HepG2 (cell line): Measurements from ENCODE around the gene FBXO24. TPM values are rescaled to one million over a fixed set of nuclear protein-coding genes. Genes with fewer than 3 reads are reported as not detected.
A peak's percentile ranks its signal among the peaks of the same experiment; 100 is the strongest.

Experiments
- ATAC-seq: fragments of 200-7000 bp; cut with Tn5 transposase; 3 replicates; pipeline ENCODE4 v1.9.1; 2020; ENCODE audit warnings: mild to moderate bottlenecking, moderate library complexity
- BruUV-seq: library from RNA; stranded (reverse); fragments of 400-500 nt; replicated peaks from 2 replicates; lab custom pipeline; 2021; lab: Mats Ljungman, UMichigan
- CTCF ChIA-PET: fragments of 300-600 bp; formaldehyde crosslinking; extraction: SDS; loops from one replicate; lab custom pipeline; 2021; ENCODE audit warnings: low total read pairs, inconsistent platforms, low intra/inter-chr PET ratio; lab: Yijun Ruan, JAX
- POLR2A ChIA-PET: fragments of 350-600 bp; sonication (Branson Sonifier 250); formaldehyde crosslinking; loops from one replicate; lab custom pipeline; 2020; ENCODE audit warnings: antibody characterized with exemption, inconsistent platforms; lab: Yijun Ruan, JAX
- DNase-seq: peaks from one replicate; pipeline ENCODE4 v3.0.0-alpha.2; 2015; ENCODE audit warnings: low spot score
- FAIRE-seq: peaks from 3 replicates; lab custom pipeline; 2011; peaks lifted over from hg19 to GRCh38; lab: Jason Lieb, UNC
- H2AFZ ChIP-seq: one replicate; pipeline ENCODE4 v1.6.1; 2011; ENCODE audit warnings: low read length, inconsistent platforms
- H3K27ac ChIP-seq: fragments of 300-600 bp; 3 replicates; pipeline ENCODE4 v1.8.0; 2011; ENCODE audit warnings: mixed run types, mild to moderate bottlenecking, mixed read lengths, low read length, inconsistent platforms; ENCODE audit not compliant: insufficient read depth; ENCODE audit errors: extremely low read length
- H3K27me3 ChIP-seq, 2 experiments: fragments of 200-600 bp in 1 of 2; 2 replicates in 1 of 2; 3 replicates in 1 of 2; pipeline versions ENCODE4 v1.6.0 to v1.8.0; 2011; ENCODE audit warnings: low read length in 2 of 2, mild to moderate bottlenecking in 2 of 2, moderate library complexity in 2 of 2, inconsistent platforms in 1 of 2; ENCODE audit not compliant: insufficient read depth in 2 of 2, control insufficient read depth in 1 of 2
- H3K36me3 ChIP-seq, 2 experiments: fragments of 200-600 bp in 1 of 2; replicated peaks in 1 of 2; 2 replicates in 1 of 2; 3 replicates in 1 of 2; pipeline versions ENCODE4 v1.5.1 to v1.8.0; 2011; ENCODE audit warnings: low read length in 2 of 2, inconsistent platforms in 1 of 2; ENCODE audit not compliant: insufficient read depth in 2 of 2, control insufficient read depth in 1 of 2
- H3K4me1 ChIP-seq: 2 replicates; pipeline ENCODE4 v1.5.1; 2012; ENCODE audit warnings: low read length, inconsistent platforms; ENCODE audit not compliant: insufficient read depth
- H3K4me2 ChIP-seq: 2 replicates; pipeline ENCODE4 v1.6.0; 2011; ENCODE audit warnings: low read depth, low read length, inconsistent platforms
- H3K4me3 ChIP-seq, 3 experiments: fragments of 200-600 bp in 1 of 3; sonication (generic), shearing (Covaris generic) in 1 of 3; replicated peaks in 1 of 3; 2 replicates each; pipeline ENCODE4 v1.5.1; 2011 to 2016; ENCODE audit warnings: low read length in 3 of 3, inconsistent platforms in 2 of 3, low read depth in 2 of 3, mild to moderate bottlenecking in 2 of 3, control low read depth in 1 of 3, mixed read lengths in 1 of 3; ENCODE audit not compliant: insufficient read depth in 1 of 3
- H3K79me2 ChIP-seq: one replicate; pipeline ENCODE4 v1.6.1; 2011; ENCODE audit warnings: low read length, inconsistent platforms; ENCODE audit not compliant: insufficient read depth
- H3K9ac ChIP-seq: 2 replicates; pipeline ENCODE4 v1.6.0; 2011; ENCODE audit warnings: mild to moderate bottlenecking, low read depth, low read length, inconsistent platforms; ENCODE audit not compliant: insufficient read depth
- H3K9me3 ChIP-seq: 2 replicates; pipeline ENCODE4 v1.5.1; 2012; ENCODE audit warnings: mild to moderate bottlenecking, low read length
- H4K20me1 ChIP-seq: 2 replicates; pipeline ENCODE4 v1.6.0; 2011; ENCODE audit warnings: inconsistent platforms, mild to moderate bottlenecking, low read length, moderate library complexity; ENCODE audit not compliant: insufficient read depth
- FOXO1 ChIP-seq: sonication (generic); formaldehyde crosslinking; IDR thresholded peaks from 2 replicates; pipeline ENCODE4 v1.4.0; 2020; ENCODE audit warnings: missing genetic modification reagents
- KDM5A ChIP-seq: fragments of 200-600 bp; sonication (generic); IDR thresholded peaks from 2 replicates; pipeline ENCODE4 v1.7.0; 2018; ENCODE audit warnings: antibody characterized with exemption, mild to moderate bottlenecking, low read length, borderline replicate concordance
- MAFK ChIP-seq, 2 experiments: IDR thresholded peaks in 1 of 2; conservative IDR thresholded peaks in 1 of 2; 2 replicates each; pipeline ENCODE4 v1.6.1; 2011; ENCODE audit warnings: improper control_type of control experiment in 2 of 2, low read length in 2 of 2
- PHF20 ChIP-seq: sonication (generic); formaldehyde crosslinking; IDR thresholded peaks from 2 replicates; pipeline ENCODE4 v1.5.0; 2020; ENCODE audit warnings: mild to moderate bottlenecking, missing genetic modification reagents
- ZBTB26 ChIP-seq: IDR thresholded peaks from 2 replicates; pipeline ENCODE4 v1.6.1; 2016; ENCODE audit warnings: missing compliant biosample characterization, missing genetic modification reagents, borderline replicate concordance
- ZBTB37 ChIP-seq: sonication (generic); formaldehyde crosslinking; IDR thresholded peaks from 2 replicates; pipeline ENCODE4 v1.4.0; 2020; ENCODE audit warnings: mild to moderate bottlenecking, missing genetic modification reagents
- ZGPAT ChIP-seq: IDR thresholded peaks from 2 replicates; pipeline ENCODE4 v1.6.1; 2016; ENCODE audit warnings: mild to moderate bottlenecking
- ZNF138 ChIP-seq: sonication (generic); formaldehyde crosslinking; IDR thresholded peaks from 2 replicates; pipeline ENCODE4 v1.5.0; 2020; ENCODE audit warnings: mild to moderate bottlenecking, low read depth, missing genetic modification reagents
- ZNF703 ChIP-seq: sonication (generic); formaldehyde crosslinking; IDR thresholded peaks from 2 replicates; pipeline ENCODE4 v1.5.1; 2020; ENCODE audit warnings: missing genetic modification reagents, mild to moderate bottlenecking, moderate library complexity, borderline replicate concordance
- ZSCAN21 ChIP-seq: sonication (generic); formaldehyde crosslinking; IDR thresholded peaks from 2 replicates; pipeline ENCODE4 v1.8.0; 2022; ENCODE audit warnings: mild to moderate bottlenecking, missing genetic modification reagents, moderate library complexity, borderline replicate concordance
- WGBS: methylation state at CpG from one replicate; pipeline ENCODE4 v1.1.6; 2017; ENCODE audit warnings: low lambda C conversion rate; 5-methylcytosine and 5-hydroxymethylcytosine counted together
- in situ Hi-C: cut with HindIII; loops from 2 replicates; pipeline ENCODE4 v1.10.0; 2017; ENCODE audit warnings: low pct_unique_long_range_greater_than_20kb; ENCODE audit not compliant: extremely low pct_ligation_motif_present
- intact Hi-C: fragments of 100-400 bp; cut with micrococcal nuclease; formaldehyde crosslinking; loops from one replicate; pipeline ENCODE4 v1.10.0; 2022; ENCODE audit not compliant: unreplicated experiment
- polyA plus RNA-seq, 8 experiments: library from polyadenylated mRNA; depleted of rRNA in 3 of 8; stranded (reverse) in 7 of 8; unstranded in 1 of 8; fragments of >200 nt; fragmentation: Illumina TruSeq in 4 of 8; extraction: Trizol in 4 of 8; gene quantifications; 2 replicates each; pipeline versions ENCODE4 v1.2.1 to v1.2.3, GENCODE V29; 2011 to 2016; ENCODE audit warnings: low read depth in 4 of 8, missing spikeins in 1 of 8, mixed read lengths in 1 of 8; ENCODE audit not compliant: insufficient read depth in 1 of 8
- total RNA-seq, 5 experiments: library from RNA; depleted of rRNA; stranded (reverse); fragments of >200 nt; fragmentation: Illumina TruSeq; extraction: Trizol; gene quantifications; 2 replicates each; pipeline ENCODE4 v1.2.3, GENCODE V29; 2016; ENCODE audit warnings: low read depth in 1 of 5

Gene FBXO24
- total and polyA plus RNA-seq, 2 of the 13 experiments (the other 11 are each of a cell fraction or from before 2014, with no cell fraction given), result 0.20 to 0.55 TPM

- Histone ChIP-seq H3K4me3 (no peak overlapping the region), H3K27me3 (peaks cover 2 to 9% of the 10 kb centered on the region in 2 experiments; a peak in 1 of 5 replicates), H2AFZ (no peak overlapping the region), H3K79me2 (no peaks in the 10 kb centered on the region), H3K36me3 (no peaks in the 10 kb centered on the region), H3K4me1 (peaks cover 44% of the 10 kb centered on the region), H3K9ac (no peak overlapping the region), H3K27ac (no peak overlapping the region), H3K9me3 (no peaks in the 10 kb centered on the region), H3K4me2 (no peak overlapping the region), H4K20me1 (no peaks in the 10 kb centered on the region)
- ChIA-PET POLR2A (interaction anchor here (1.4 to 3.3 kb wide), 2 partner anchors 12 to 14 kb away, joined by 3 to 19 read pairs; partner anchors contain the start of genes FBXO24, LRCH4 and MOSPD3), CTCF (no interaction called here)
- intact Hi-C loops, result no loop called here
- no peak for FAIRE-seq
- DNase-seq, result no peak
- ATAC-seq, result no peak
- TF ChIP-seq MAFK (conservative IDR thresholded peaks at IDR 0.05 in 1 of 2, IDR thresholded peaks at IDR 0.05 in 1 of 2; ENCODE audit: low read length in 2 of 2) (peak; percentile 25 to 51; a peak in 2 of 4 replicates), KDM5A (no peak)
- BruUV-seq, result no TSS peak
- 76% methylated on average over 4 of the region's 4 CpGs for WGBS
- in situ Hi-C loops, result no loop called here
Observed at GRCh38 chr7:100598425-100598824, 12.3 kb downstream of the FBXO24 start.

- Histone ChIP-seq H4K20me1 (no peaks in the 10 kb centered on the region), H3K9ac (0 out of 2 replicates have a peak overlapping the region, but pooled peaks have one; percentile 13), H3K4me3 (peak overlapping the region in 1 of 3 experiments; percentile 54; a peak in 1 of 6 replicates), H2AFZ (no peak overlapping the region), H3K36me3 (no peaks in the 10 kb centered on the region), H3K4me1 (peaks cover 44% of the 10 kb centered on the region), H3K9me3 (no peaks in the 10 kb centered on the region), H3K79me2 (no peaks in the 10 kb centered on the region), H3K4me2 (peak overlapping the region; percentile 64), H3K27me3 (peaks cover 2 to 9% of the 10 kb centered on the region in 2 experiments; a peak in 1 of 5 replicates), H3K27ac (no peak overlapping the region)
- BruUV-seq, result no TSS peak
- in situ Hi-C loops, result no loop called here
- no peak for DNase-seq
- intact Hi-C loops, result no loop called here
- CTCF ChIA-PET, result no interaction called here
- ATAC-seq, result peak; percentile 68
- WGBS, result 4% methylated on average over 7 of the region's 18 CpGs
- POLR2A ChIA-PET, result interaction anchor here (0.5 to 3.3 kb wide), 2 partner anchors 14 to 32 kb away, joined by 7 to 19 read pairs; partner anchors contain the start of genes FBXO24 and LRCH4
- no peak for FAIRE-seq
- TF ChIP-seq FOXO1 (no peak), ZNF138 (CRISPR knock-in tag) (no peak), PHF20 (CRISPR knock-in tag) (no peak), ZBTB37 (no peak), ZBTB26 (CRISPR knock-in tag) (no peak), ZGPAT (CRISPR knock-in tag) (no peak), ZNF703 (no peak), ZSCAN21 (CRISPR knock-in tag) (no peak)
Observed at GRCh38 chr7:100599911-100600729, 14.0 kb downstream of the FBXO24 start.
